Measurements from ENCODE around the gene MARCO. TPM values are rescaled to one million over a fixed set of nuclear protein-coding genes. Genes with fewer than 3 reads are reported as not detected.

MARCO gene
- total and polyA plus RNA-seq, 2 of the 8 experiments (the other 6 are each of a cell fraction or from before 2014, with no cell fraction given) = not detected

GRCh38 chr2:119011910-119012209 lies 69.9 kb downstream of the MARCO start:
- Histone ChIP-seq H3K4me2 (ENCODE audit: insufficient read depth in 1 of 2, low read depth in 2 of 2, low read length in 2 of 2) (peak overlapping the region; percentile 46 to 60), H2AK5ac (ENCODE audit: low read depth, low read length) (no peak overlapping the region), H3K18ac (ENCODE audit: extremely low read depth, low read length) (no peak overlapping the region), H3K79me2 (ENCODE audit: control insufficient read depth in 1 of 2, insufficient read depth in 2 of 2, low read length in 2 of 2) (no peaks in the 10 kb centered on the region), H3K4me1 (replicated peaks in 1 of 4; ENCODE audit: control insufficient read depth in 3 of 4, insufficient read depth in 4 of 4, low read length in 3 of 4) (peaks cover 0 to 3% (median under 1%) of the 10 kb centered on the region in 4 experiments; a peak in 4 of 7 replicates), H3K14ac (ENCODE audit: insufficient read length) (no peak overlapping the region), H2BK5ac (ENCODE audit: low read depth, low read length) (no peak overlapping the region), H2BK120ac (replicated peaks; ENCODE audit: low read depth, low read length) (no peak overlapping the region), H3K4me3 (ENCODE audit: extremely low read depth in 1 of 4, insufficient read depth in 2 of 4, low read depth in 3 of 4, low read length in 4 of 4) (peak overlapping the region in 3 of 4 experiments; percentile 6 to 51 (median 19); a peak in 4 of 8 replicates), H3K27me3 (replicated peaks in 1 of 4; ENCODE audit: control insufficient read depth in 3 of 4, extremely low read depth in 1 of 4, insufficient read depth in 3 of 4, low read length in 3 of 4) (peaks cover 0 to 4% (median 3%) of the 10 kb centered on the region in 4 experiments; a peak in 5 of 7 replicates), H3K4ac (replicated peaks; ENCODE audit: insufficient read length, low read depth, low read length) (no peak overlapping the region), H3K23me2 (ENCODE audit: low read depth, low read length) (no peaks in the 10 kb centered on the region), H4K5ac (ENCODE audit: insufficient read length, low read depth, low read length) (no peak overlapping the region), H4K20me1 (replicated peaks in 1 of 2; ENCODE audit: control insufficient read depth in 1 of 2, insufficient read depth in 2 of 2, low read length in 2 of 2) (no peaks in the 10 kb centered on the region), H3K23ac (ENCODE audit: insufficient read length) (no peak overlapping the region), H3K9ac (replicated peaks in 1 of 4; ENCODE audit: extremely low read depth in 1 of 4, low read depth in 3 of 4, low read length in 3 of 4) (no peak overlapping the region), H3K56ac (replicated peaks; ENCODE audit: insufficient read length, low read depth, low read length) (no peak overlapping the region), H3K9me3 (ENCODE audit: insufficient read depth in 2 of 2, low read depth in 1 of 2, low read length in 1 of 2) (no peaks in the 10 kb centered on the region), H2BK20ac (ENCODE audit: low read length) (no peak overlapping the region), H4K91ac (replicated peaks; ENCODE audit: insufficient read length, low read length) (no peak overlapping the region), H4K8ac (ENCODE audit: extremely low read depth, insufficient read depth, low read length) (no peak overlapping the region), H3K36me3 (ENCODE audit: control insufficient read depth in 2 of 4, insufficient read depth in 4 of 4, low read length in 3 of 4) (no peaks in the 10 kb centered on the region), H3K27ac (ENCODE audit: low read depth, low read length) (no peak overlapping the region), H2BK15ac (ENCODE audit: low read length) (no peak overlapping the region), H3K79me1 (ENCODE audit: low read depth, low read length) (no peaks in the 10 kb centered on the region), H2BK12ac (ENCODE audit: low read depth, low read length) (no peak overlapping the region), H2AFZ (ENCODE audit: low read length) (no peak overlapping the region)
- FAIRE-seq (no peak), DNase-seq (ENCODE audit: low read depth in 1 of 2, low spot score in 2 of 2) (no peak)
- 75% methylated on average over 5 of the region's 5 CpGs; no CpG with 5 or more reads in 1 of the 2 experiments for WGBS, 2 experiments (ENCODE audit: extremely low coverage in 1 of 2, insufficient coverage in 1 of 2, insufficient read length in 1 of 2, insufficient replicate concordance in 2 of 2, low coverage in 1 of 2, low lambda C conversion rate in 2 of 2, missing lambda C conversion rate in 1 of 2)
- POLR2A ChIA-PET (ENCODE audit: partially characterized antibody) = interaction anchor here (0.8 kb wide), 1 partner anchor 14 kb away, joined by 3 read pairs; no protein-coding TSS in a partner anchor
- CTCF ChIA-PET (ENCODE audit: partially characterized antibody) = interaction anchor here (0.6 to 4.3 kb wide), 26 partner anchors 14 to 518 kb away, joined by 3 to 61 read pairs (median 4); no protein-coding TSS in a partner anchor
- TF ChIP-seq BACH1 (IDR thresholded peaks at IDR 0.05; ENCODE audit: low read length) = no peak
- no peak for TF ChIP-seq CBX8 (IDR thresholded peaks at IDR 0.05; ENCODE audit: borderline replicate concordance, low read depth, low read length)
- no peak for TF ChIP-seq FOSL1 (IDR thresholded peaks at IDR 0.05; ENCODE audit: insufficient read depth, low read depth, low read length)
- no peak for TF ChIP-seq TBP (IDR thresholded peaks at IDR 0.05; ENCODE audit: low read depth, low read length)
- TF ChIP-seq SIN3A (conservative IDR thresholded peaks at IDR 0.05 in 1 of 2, IDR thresholded peaks at IDR 0.05 in 1 of 2; ENCODE audit: low read depth in 1 of 2, low read length in 2 of 2) = no peak
- TF ChIP-seq SRF (IDR thresholded peaks at IDR 0.05; ENCODE audit: low read depth, low read length) = no peak
- peak; percentile 7 for TF ChIP-seq ASH2L (IDR thresholded peaks at IDR 0.05; ENCODE audit: low read length)
- TF ChIP-seq POLR2AphosphoS5 (IDR thresholded peaks at IDR 0.05; ENCODE audit: low read depth, low read length) = no peak
- no peak for TF ChIP-seq RFX5 (IDR thresholded peaks at IDR 0.05; ENCODE audit: borderline replicate concordance, low read depth, low read length)
- no peak for TF ChIP-seq POU5F1 (IDR thresholded peaks at IDR 0.05; ENCODE audit: low read depth, low read length)
- no peak for TF ChIP-seq TAF1 (IDR thresholded peaks at IDR 0.05; ENCODE audit: low read depth, low read length)
- TF ChIP-seq KDM4A (IDR thresholded peaks at IDR 0.05; ENCODE audit: low read depth, low read length, severe bottlenecking) = no peak
- no peak for TF ChIP-seq CBX5 (IDR thresholded peaks at IDR 0.05; ENCODE audit: low read depth, low read length)
- TF ChIP-seq EGR1 (IDR thresholded peaks at IDR 0.05; ENCODE audit: borderline replicate concordance, low read depth, low read length) = no peak
- no peak for TF ChIP-seq POLR2A (IDR thresholded peaks at IDR 0.05; ENCODE audit: control extremely low read depth in 1 of 2, low read depth in 2 of 2, low read length in 2 of 2)
- no peak for TF ChIP-seq RNF2 (IDR thresholded peaks at IDR 0.05; ENCODE audit: borderline replicate concordance, low read depth, low read length, missing control alignments, poor library complexity, severe bottlenecking)

Measured in H1 (cell line).